ENCODE data around the gene CDK6. TPM values are rescaled to one million over a fixed set of nuclear protein-coding genes. Genes with fewer than 3 reads are reported as not detected.

CDK6 gene
- polyA plus RNA-seq, 1 donor (not counting 4 experiments of a cell fraction or from before 2014, with no cell fraction given) = 53.5 TPM

- no peak for DNase-seq (ENCODE audit: low read depth, low spot score)
- Histone ChIP-seq H3K27ac (ENCODE audit: control insufficient read depth, insufficient read depth, low read length) (no peak overlapping the region), H3K36me3 (ENCODE audit: control insufficient read depth in 2 of 2, extremely low read depth in 1 of 2, insufficient read depth in 2 of 2, low read length in 2 of 2) (peaks cover 3 to 5% of the 10 kb centered on the region in 2 experiments), H3K9me3 (ENCODE audit: control insufficient read depth, low read depth, low read length) (no peaks in the 10 kb centered on the region), H2AFZ (ENCODE audit: control insufficient read depth, low read length) (no peak overlapping the region), H4K20me1 (ENCODE audit: control insufficient read depth, extremely low read depth, insufficient read depth, low read length) (no peaks in the 10 kb centered on the region), H3K4me2 (ENCODE audit: control insufficient read depth, extremely low read depth, insufficient read depth, low read depth, low read length) (no peak overlapping the region), H3K4me1 (ENCODE audit: control insufficient read depth, extremely low read depth, insufficient read depth, low read length) (no peaks in the 10 kb centered on the region), H3K79me2 (ENCODE audit: control insufficient read depth, insufficient read depth, low read length) (no peaks in the 10 kb centered on the region), H3K4me3 (ENCODE audit: control insufficient read depth in 2 of 3, extremely low read depth in 1 of 3, insufficient read depth in 2 of 3, low read depth in 1 of 3, low read length in 3 of 3) (no peak overlapping the region), H3K9me1 (ENCODE audit: control insufficient read depth, extremely low read depth, insufficient read depth, low read length) (no peaks in the 10 kb centered on the region), H3K27me3 (ENCODE audit: control insufficient read depth, extremely low read depth, insufficient read depth, low read length) (no peaks in the 10 kb centered on the region), H3K9ac (ENCODE audit: control insufficient read depth, extremely low read depth, insufficient read depth, low read length) (no peak overlapping the region)
- no peak for FAIRE-seq
- dilution Hi-C loops (cut with MboI; ENCODE audit: extremely low pct_ligation_motif_present, low sequenced_read_pairs) = no loop called here
- TF ChIP-seq, protein P1, sequence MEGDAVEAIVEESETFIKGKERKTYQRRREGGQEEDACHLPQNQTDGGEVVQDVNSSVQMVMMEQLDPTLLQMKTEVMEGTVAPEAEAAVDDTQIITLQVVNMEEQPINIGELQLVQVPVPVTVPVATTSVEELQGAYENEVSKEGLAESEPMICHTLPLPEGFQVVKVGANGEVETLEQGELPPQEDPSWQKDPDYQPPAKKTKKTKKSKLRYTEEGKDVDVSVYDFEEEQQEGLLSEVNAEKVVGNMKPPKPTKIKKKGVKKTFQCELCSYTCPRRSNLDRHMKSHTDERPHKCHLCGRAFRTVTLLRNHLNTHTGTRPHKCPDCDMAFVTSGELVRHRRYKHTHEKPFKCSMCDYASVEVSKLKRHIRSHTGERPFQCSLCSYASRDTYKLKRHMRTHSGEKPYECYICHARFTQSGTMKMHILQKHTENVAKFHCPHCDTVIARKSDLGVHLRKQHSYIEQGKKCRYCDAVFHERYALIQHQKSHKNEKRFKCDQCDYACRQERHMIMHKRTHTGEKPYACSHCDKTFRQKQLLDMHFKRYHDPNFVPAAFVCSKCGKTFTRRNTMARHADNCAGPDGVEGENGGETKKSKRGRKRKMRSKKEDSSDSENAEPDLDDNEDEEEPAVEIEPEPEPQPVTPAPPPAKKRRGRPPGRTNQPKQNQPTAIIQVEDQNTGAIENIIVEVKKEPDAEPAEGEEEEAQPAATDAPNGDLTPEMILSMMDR (optimal IDR thresholded peaks at IDR 0.05 in 1 of 3, IDR thresholded peaks at IDR 0.05 in 1 of 3, conservative IDR thresholded peaks at IDR 0.05 in 1 of 3; ENCODE audit: extremely low read depth in 1 of 3, insufficient read depth in 2 of 3, low read length in 3 of 3) = no peak
- TF ChIP-seq EZH2 (IDR thresholded peaks at IDR 0.05; ENCODE audit: low read length) = no peak
These were observed 233.9 kb downstream of the CDK6 start for GRCh38 chr7:92602352-92603088.

GRCh38 chr7:92598310-92598981, 237.9 kb downstream of the CDK6 start:
- Histone ChIP-seq H2AFZ (ENCODE audit: control insufficient read depth, low read length) (no peak overlapping the region), H3K36me3 (ENCODE audit: control insufficient read depth in 2 of 2, extremely low read depth in 1 of 2, insufficient read depth in 2 of 2, low read length in 2 of 2) (no peaks in the 10 kb centered on the region), H3K9me1 (ENCODE audit: control insufficient read depth, extremely low read depth, insufficient read depth, low read length) (no peaks in the 10 kb centered on the region), H3K4me2 (ENCODE audit: control insufficient read depth, extremely low read depth, insufficient read depth, low read depth, low read length) (no peak overlapping the region), H4K20me1 (ENCODE audit: control insufficient read depth, extremely low read depth, insufficient read depth, low read length) (no peaks in the 10 kb centered on the region), H3K79me2 (ENCODE audit: control insufficient read depth, insufficient read depth, low read length) (no peaks in the 10 kb centered on the region), H3K9me3 (ENCODE audit: control insufficient read depth, low read depth, low read length) (no peaks in the 10 kb centered on the region), H3K27me3 (ENCODE audit: control insufficient read depth, extremely low read depth, insufficient read depth, low read length) (no peaks in the 10 kb centered on the region), H3K27ac (ENCODE audit: control insufficient read depth, insufficient read depth, low read length) (no peak overlapping the region), H3K4me1 (ENCODE audit: control insufficient read depth, extremely low read depth, insufficient read depth, low read length) (peaks cover 2% of the 10 kb centered on the region), H3K9ac (ENCODE audit: control insufficient read depth, extremely low read depth, insufficient read depth, low read length) (no peak overlapping the region), H3K4me3 (ENCODE audit: control insufficient read depth in 2 of 3, extremely low read depth in 1 of 3, insufficient read depth in 2 of 3, low read depth in 1 of 3, low read length in 3 of 3) (no peak overlapping the region)
- no peak for TF ChIP-seq EZH2 (IDR thresholded peaks at IDR 0.05; ENCODE audit: low read length)
- TF ChIP-seq, protein P1 (optimal IDR thresholded peaks at IDR 0.05 in 1 of 3, IDR thresholded peaks at IDR 0.05 in 1 of 3, conservative IDR thresholded peaks at IDR 0.05 in 1 of 3; ENCODE audit: extremely low read depth in 1 of 3, insufficient read depth in 2 of 3, low read length in 3 of 3) = no peak
- no peak for DNase-seq (ENCODE audit: low read depth, low spot score)
- FAIRE-seq = no peak
- dilution Hi-C loops (cut with MboI; ENCODE audit: extremely low pct_ligation_motif_present, low sequenced_read_pairs) = no loop called here

Measured in keratinocyte (primary cell).